HCT116 (cell line): ENCODE measurements around the gene HOXD3. TPM values are rescaled to one million over a fixed set of nuclear protein-coding genes. Genes with fewer than 3 reads are reported as not detected.

Source experiments
- ATAC-seq: fragments of 200-7000 bp; cut with Tn5 transposase; 2 replicates; pipeline ENCODE4 v1.9.1; 2020; ENCODE audit warnings: mild to moderate bottlenecking, moderate library complexity
- BruUV-seq: library from RNA; stranded (reverse); fragments of 400-500 nt; replicated peaks from 2 replicates; lab custom pipeline; 2021; lab: Mats Ljungman, UMichigan
- CTCF ChIA-PET: fragments of 300-600 bp; sonication (Branson Sonifier 250); formaldehyde crosslinking; loops from one replicate; lab custom pipeline; 2021; ENCODE audit warnings: antibody characterized with exemption; lab: Charles Lee
- POLR2A ChIA-PET: fragments of 300-600, 350-600 bp; sonication (Branson Sonifier 250); formaldehyde crosslinking; loops from one replicate; lab custom pipeline; 2021; ENCODE audit warnings: antibody characterized with exemption; lab: Charles Lee
- RAD21 ChIA-PET, 2 experiments: fragments of 300-600 bp; sonication (Branson Sonifier 250); formaldehyde crosslinking; loops; one replicate each; lab custom pipeline; 2023; ENCODE audit warnings: low total read pairs in 2 of 2; ENCODE audit not compliant: uncharacterized antibody in 2 of 2, unreplicated experiment in 2 of 2, low non-redundant PET in 1 of 2; lab: Charles Lee
- DNase-seq: peaks from one replicate; pipeline ENCODE4 v3.0.0-alpha.2; 2010; ENCODE audit warnings: low read depth, low spot score
- H2AFZ ChIP-seq: fragments of 200-600 bp; shearing (Covaris generic), sonication (generic); 2 replicates; pipeline ENCODE4 v1.6.1; 2017; ENCODE audit warnings: low read depth, mixed run types, mixed read lengths, antibody characterized with exemption, low read length; ENCODE audit not compliant: poor library complexity, severe bottlenecking
- H3K27ac ChIP-seq: 2 replicates; pipeline ENCODE4 v1.5.1; 2012; ENCODE audit warnings: low read depth, low read length
- H3K27me3 ChIP-seq: fragments of 200-600 bp; sonication (generic); 2 replicates; pipeline ENCODE4 v1.6.1; 2016; ENCODE audit warnings: mixed run types, low read length, mixed read lengths; ENCODE audit not compliant: insufficient read depth
- H3K36me3 ChIP-seq, 2 experiments: fragments of 200-500 bp in 1 of 2; fragments of 200-600 bp in 1 of 2; sonication (Bioruptor generic) in 1 of 2; sonication (generic) in 1 of 2; 2 replicates each; pipeline versions ENCODE4 v1.5.1 to v1.6.1; 2014 to 2016; ENCODE audit warnings: low read length in 2 of 2, inconsistent platforms in 1 of 2, mixed read lengths in 1 of 2, mixed run types in 1 of 2; ENCODE audit not compliant: insufficient read depth in 2 of 2, control insufficient read depth in 1 of 2
- H3K4me1 ChIP-seq, 2 experiments: fragments of 200-600 bp in 1 of 2; sonication (generic) in 1 of 2; 2 replicates each; pipeline versions ENCODE4 v1.5.1 to v1.6.1; 2012 to 2017; ENCODE audit warnings: low read length in 2 of 2, inconsistent platforms in 1 of 2, mild to moderate bottlenecking in 1 of 2, mixed read lengths in 1 of 2, mixed run types in 1 of 2, moderate library complexity in 1 of 2; ENCODE audit not compliant: insufficient read depth in 2 of 2, control insufficient read depth in 1 of 2
- H3K4me2 ChIP-seq: fragments of 200-600 bp; sonication (generic); 2 replicates; pipeline ENCODE4 v1.6.1; 2017; ENCODE audit warnings: mixed run types, low read length, mixed read lengths
- H3K4me3 ChIP-seq, 2 experiments: fragments of 200-600 bp in 1 of 2; sonication (generic) in 1 of 2; replicated peaks in 1 of 2; 2 replicates each; pipeline ENCODE4 v1.5.1; 2011 to 2016; ENCODE audit warnings: low read length in 2 of 2, control low read depth in 1 of 2, low read depth in 1 of 2, mild to moderate bottlenecking in 1 of 2, mixed read lengths in 1 of 2, mixed run types in 1 of 2
- H3K79me2 ChIP-seq: fragments of 200-600 bp; sonication (generic); 2 replicates; pipeline ENCODE4 v1.6.1; 2017; ENCODE audit warnings: mild to moderate bottlenecking, mixed run types, low read length, moderate library complexity, mixed read lengths; ENCODE audit not compliant: insufficient read depth
- H3K9ac ChIP-seq: fragments of 200-600 bp; sonication (generic); 2 replicates; pipeline ENCODE4 v1.6.1; 2016; ENCODE audit warnings: low read length, mixed read lengths
- H3K9me2 ChIP-seq: fragments of 200-600 bp; sonication (generic), shearing (Covaris generic); 2 replicates; pipeline ENCODE4 v1.6.1; 2017; ENCODE audit warnings: mixed run types, mild to moderate bottlenecking, moderate library complexity; ENCODE audit not compliant: insufficient read depth
- H3K9me3 ChIP-seq, 2 experiments: fragments of 200-500 bp in 1 of 2; fragments of 200-600 bp in 1 of 2; sonication (Bioruptor generic) in 1 of 2; sonication (generic) in 1 of 2; 2 replicates each; pipeline ENCODE4 v1.6.1; 2014 to 2017; ENCODE audit warnings: low read length in 2 of 2, mixed read lengths in 2 of 2, inconsistent platforms in 1 of 2, low read depth in 1 of 2, mild to moderate bottlenecking in 1 of 2, mixed run types in 1 of 2, moderate library complexity in 1 of 2; ENCODE audit not compliant: control insufficient read depth in 1 of 2, insufficient read depth in 1 of 2
- H4K20me1 ChIP-seq: fragments of 200-600 bp; sonication (generic), shearing (Covaris generic); 2 replicates; pipeline ENCODE4 v1.6.1; 2017; ENCODE audit warnings: mixed run types, mild to moderate bottlenecking, moderate library complexity; ENCODE audit not compliant: insufficient read depth
- CEBPB ChIP-seq: IDR thresholded peaks from 2 replicates; pipeline ENCODE4 v1.6.1; 2012; ENCODE audit warnings: low read depth
- EZH2phosphoT487 ChIP-seq: fragments of 200-600 bp; IDR thresholded peaks from 2 replicates; pipeline ENCODE4 v1.6.1; 2018; ENCODE audit warnings: antibody characterized with exemption, borderline replicate concordance
- FOSL1 ChIP-seq: IDR thresholded peaks from 2 replicates; pipeline ENCODE4 v1.6.1; 2012; ENCODE audit warnings: low read depth
- POLR2A ChIP-seq: IDR thresholded peaks from 2 replicates; pipeline ENCODE4 v1.7.0; 2011; ENCODE audit warnings: borderline replicate concordance; ENCODE audit not compliant: insufficient read depth, insufficient read length; ENCODE audit errors: extremely low read depth
- SRF ChIP-seq: IDR thresholded peaks from 2 replicates; pipeline ENCODE4 v1.6.1; 2012; ENCODE audit warnings: low read depth
- TCF7L2 ChIP-seq: IDR thresholded peaks from 2 replicates; pipeline ENCODE4 v1.7.0; 2011; ENCODE audit warnings: borderline replicate concordance, inconsistent platforms; ENCODE audit not compliant: insufficient read depth, insufficient read length; ENCODE audit errors: extremely low read depth
- YY1 ChIP-seq: IDR thresholded peaks from 2 replicates; pipeline ENCODE4 v1.6.1; 2011; ENCODE audit warnings: low read length, low read depth, moderate library complexity, mild to moderate bottlenecking; ENCODE audit not compliant: insufficient replicate concordance; ENCODE audit errors: extremely low read depth
- intact Hi-C: fragments of 100-400 bp; cut with micrococcal nuclease; formaldehyde crosslinking; loops from 2 replicates; pipeline ENCODE4 v1.10.0; 2022
- total RNA-seq: library from RNA; stranded (reverse); gene quantifications from one replicate; pipeline ENCODE4 v1.2.1, GENCODE V29; 2021; ENCODE audit not compliant: unreplicated experiment
- TF ChIP-seq, protein P1 (sequence below): IDR thresholded peaks from 2 replicates; pipeline ENCODE4 v1.6.1; 2012; ENCODE audit warnings: low read depth
- TF ChIP-seq, protein P2 (sequence below), 3 experiments: fragments of 200-600 bp in 1 of 3; sonication (generic) in 1 of 3; IDR thresholded peaks in 2 of 3; conservative IDR thresholded peaks in 1 of 3; 2 replicates each; pipeline ENCODE4 v1.5.1; 2012 to 2017; ENCODE audit warnings: low read depth in 2 of 3, low read length in 2 of 3, antibody characterized with exemption in 1 of 3, borderline replicate concordance in 1 of 3, control low read depth in 1 of 3, mild to moderate bottlenecking in 1 of 3, mixed read lengths in 1 of 3, mixed run types in 1 of 3, moderate library complexity in 1 of 3; ENCODE audit not compliant: insufficient read depth in 1 of 3

The HOXD3 gene
- total RNA-seq, 1 experiment from 2014 or later: 1.4 TPM

DNA sequence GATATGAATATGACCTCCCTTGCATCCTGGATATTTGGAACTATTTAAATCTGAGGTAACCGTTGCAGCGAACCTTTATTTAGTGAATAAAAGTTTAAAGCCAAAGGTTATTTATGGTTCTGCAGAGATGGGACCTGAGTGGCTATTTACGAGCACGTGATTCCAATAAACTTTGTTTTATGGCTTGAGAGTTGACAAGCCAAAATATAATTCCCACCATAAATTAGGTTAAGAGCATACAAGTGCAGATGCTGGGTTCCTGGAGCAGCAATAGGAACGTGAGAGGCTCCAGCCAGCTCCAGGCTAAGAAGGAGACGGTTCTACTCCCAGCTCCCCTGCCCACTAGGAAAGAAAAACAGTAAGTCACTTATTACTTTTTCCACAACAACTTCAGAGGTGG is 11.0 kb upstream of the HOXD3 start (continued):
- TF ChIP-seq, protein P1, sequence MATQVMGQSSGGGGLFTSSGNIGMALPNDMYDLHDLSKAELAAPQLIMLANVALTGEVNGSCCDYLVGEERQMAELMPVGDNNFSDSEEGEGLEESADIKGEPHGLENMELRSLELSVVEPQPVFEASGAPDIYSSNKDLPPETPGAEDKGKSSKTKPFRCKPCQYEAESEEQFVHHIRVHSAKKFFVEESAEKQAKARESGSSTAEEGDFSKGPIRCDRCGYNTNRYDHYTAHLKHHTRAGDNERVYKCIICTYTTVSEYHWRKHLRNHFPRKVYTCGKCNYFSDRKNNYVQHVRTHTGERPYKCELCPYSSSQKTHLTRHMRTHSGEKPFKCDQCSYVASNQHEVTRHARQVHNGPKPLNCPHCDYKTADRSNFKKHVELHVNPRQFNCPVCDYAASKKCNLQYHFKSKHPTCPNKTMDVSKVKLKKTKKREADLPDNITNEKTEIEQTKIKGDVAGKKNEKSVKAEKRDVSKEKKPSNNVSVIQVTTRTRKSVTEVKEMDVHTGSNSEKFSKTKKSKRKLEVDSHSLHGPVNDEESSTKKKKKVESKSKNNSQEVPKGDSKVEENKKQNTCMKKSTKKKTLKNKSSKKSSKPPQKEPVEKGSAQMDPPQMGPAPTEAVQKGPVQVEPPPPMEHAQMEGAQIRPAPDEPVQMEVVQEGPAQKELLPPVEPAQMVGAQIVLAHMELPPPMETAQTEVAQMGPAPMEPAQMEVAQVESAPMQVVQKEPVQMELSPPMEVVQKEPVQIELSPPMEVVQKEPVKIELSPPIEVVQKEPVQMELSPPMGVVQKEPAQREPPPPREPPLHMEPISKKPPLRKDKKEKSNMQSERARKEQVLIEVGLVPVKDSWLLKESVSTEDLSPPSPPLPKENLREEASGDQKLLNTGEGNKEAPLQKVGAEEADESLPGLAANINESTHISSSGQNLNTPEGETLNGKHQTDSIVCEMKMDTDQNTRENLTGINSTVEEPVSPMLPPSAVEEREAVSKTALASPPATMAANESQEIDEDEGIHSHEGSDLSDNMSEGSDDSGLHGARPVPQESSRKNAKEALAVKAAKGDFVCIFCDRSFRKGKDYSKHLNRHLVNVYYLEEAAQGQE: no peak
- TF ChIP-seq CEBPB (no peak), SRF (no peak), EZH2phosphoT487 (no peak), FOSL1 (no peak)

DNA sequence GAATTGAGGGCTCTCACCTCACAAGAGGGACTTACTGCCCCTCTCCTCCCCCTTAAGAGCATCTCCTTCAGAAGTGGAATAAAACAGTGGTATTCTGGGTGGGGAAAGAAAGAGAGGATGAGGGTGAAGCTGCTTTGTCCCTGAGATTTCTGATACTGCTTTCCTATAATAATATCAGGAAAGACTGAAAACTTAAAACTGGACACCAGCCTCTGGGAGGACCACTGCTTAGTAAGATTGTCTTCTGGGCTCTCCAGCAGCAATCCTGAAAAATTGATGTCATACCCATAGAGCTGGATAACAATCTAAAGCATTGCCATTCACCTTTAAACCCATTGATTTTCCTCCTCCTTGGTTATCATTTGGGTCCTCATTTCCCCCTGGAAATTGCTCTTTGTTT is 10.5 kb upstream of the HOXD3 start:
- RAD21 ChIA-PET: no interaction called here
- Histone ChIP-seq H3K79me2 (no peaks in the 10 kb centered on the region), H3K4me2 (no peak overlapping the region), H2AFZ (no peak overlapping the region), H4K20me1 (no peaks in the 10 kb centered on the region), H3K9me2 (no peaks in the 10 kb centered on the region), H3K27ac (no peak overlapping the region), H3K9ac (no peak overlapping the region), H3K9me3 (no peaks in the 10 kb centered on the region), H3K36me3 (no peaks in the 10 kb centered on the region), H3K4me1 (no peaks in the 10 kb centered on the region), H3K27me3 (no peaks in the 10 kb centered on the region), H3K4me3 (no peak overlapping the region)
- POLR2A ChIA-PET: no interaction called here
- no TSS peak for BruUV-seq
- no peak for ATAC-seq
- no peak for TF ChIP-seq SRF
- TF ChIP-seq, protein P2, sequence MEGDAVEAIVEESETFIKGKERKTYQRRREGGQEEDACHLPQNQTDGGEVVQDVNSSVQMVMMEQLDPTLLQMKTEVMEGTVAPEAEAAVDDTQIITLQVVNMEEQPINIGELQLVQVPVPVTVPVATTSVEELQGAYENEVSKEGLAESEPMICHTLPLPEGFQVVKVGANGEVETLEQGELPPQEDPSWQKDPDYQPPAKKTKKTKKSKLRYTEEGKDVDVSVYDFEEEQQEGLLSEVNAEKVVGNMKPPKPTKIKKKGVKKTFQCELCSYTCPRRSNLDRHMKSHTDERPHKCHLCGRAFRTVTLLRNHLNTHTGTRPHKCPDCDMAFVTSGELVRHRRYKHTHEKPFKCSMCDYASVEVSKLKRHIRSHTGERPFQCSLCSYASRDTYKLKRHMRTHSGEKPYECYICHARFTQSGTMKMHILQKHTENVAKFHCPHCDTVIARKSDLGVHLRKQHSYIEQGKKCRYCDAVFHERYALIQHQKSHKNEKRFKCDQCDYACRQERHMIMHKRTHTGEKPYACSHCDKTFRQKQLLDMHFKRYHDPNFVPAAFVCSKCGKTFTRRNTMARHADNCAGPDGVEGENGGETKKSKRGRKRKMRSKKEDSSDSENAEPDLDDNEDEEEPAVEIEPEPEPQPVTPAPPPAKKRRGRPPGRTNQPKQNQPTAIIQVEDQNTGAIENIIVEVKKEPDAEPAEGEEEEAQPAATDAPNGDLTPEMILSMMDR (IDR thresholded peaks at IDR 0.05 in 2 of 3, conservative IDR thresholded peaks at IDR 0.05 in 1 of 3; ENCODE audit: borderline replicate concordance in 1 of 3, insufficient read depth in 1 of 3, low read depth in 2 of 3, low read length in 2 of 3): no peak
- no peak for TF ChIP-seq CEBPB
- no peak for TF ChIP-seq YY1
- no peak for TF ChIP-seq TCF7L2
- TF ChIP-seq POLR2A: no peak
- no peak for TF ChIP-seq FOSL1
- DNase-seq: no peak
- CTCF ChIA-PET: no interaction called here
- intact Hi-C loops: no loop called here
